Dedifferentiated amniotic fluid mesenchymal stem cell (primary cell): Measurements from ENCODE around the gene QSOX2.

Source experiments
- DNase-seq: peaks from one replicate; pipeline ENCODE4 v3.0.0-alpha.2; 2016; ENCODE audit errors: extremely low spot score

QSOX2 gene

GRCh38 chr9:136191099-136191959 is 54.3 kb downstream of the QSOX2 start:
- no peak for DNase-seq

DNA sequence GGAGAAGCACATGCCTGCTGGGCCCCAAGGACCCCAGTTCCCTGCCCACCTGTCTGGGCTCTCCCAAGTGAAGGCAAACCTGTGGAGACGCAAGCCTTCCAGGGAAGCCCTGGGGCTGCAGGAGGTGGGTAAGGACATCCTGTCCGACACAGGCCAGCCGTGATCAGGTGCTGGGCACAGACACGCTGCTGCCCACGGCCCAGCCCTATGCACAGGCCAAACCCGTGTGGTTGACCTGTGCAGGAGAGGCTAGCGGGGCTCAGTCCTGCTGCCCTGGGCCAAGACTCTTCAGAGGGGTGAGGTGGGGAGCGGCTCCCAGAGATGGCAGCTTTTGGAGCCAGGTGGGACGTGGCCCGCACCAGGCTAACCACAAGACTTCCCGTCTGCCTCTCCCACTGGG is 55.0 kb downstream of the QSOX2 start:
- DNase-seq: no peak

DNA sequence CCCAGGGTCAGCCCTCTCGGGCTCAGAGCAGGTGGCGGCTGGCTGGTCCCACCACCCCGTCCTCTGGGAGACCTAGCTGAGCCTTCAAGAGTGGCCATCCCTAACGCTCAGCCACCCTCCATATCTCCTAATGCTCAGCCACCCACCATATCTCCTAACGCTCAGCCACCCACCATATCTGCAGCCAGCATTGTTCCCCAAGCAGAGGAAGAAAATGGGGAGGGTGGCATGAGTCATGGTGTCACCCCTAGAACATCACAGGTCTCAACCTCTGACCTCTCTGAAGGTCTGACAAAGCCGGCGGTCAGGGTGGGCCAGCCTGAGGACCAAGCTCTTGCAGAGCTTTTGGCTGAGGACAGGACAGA is 55.4 kb downstream of the QSOX2 start:
- no peak for DNase-seq

DNA sequence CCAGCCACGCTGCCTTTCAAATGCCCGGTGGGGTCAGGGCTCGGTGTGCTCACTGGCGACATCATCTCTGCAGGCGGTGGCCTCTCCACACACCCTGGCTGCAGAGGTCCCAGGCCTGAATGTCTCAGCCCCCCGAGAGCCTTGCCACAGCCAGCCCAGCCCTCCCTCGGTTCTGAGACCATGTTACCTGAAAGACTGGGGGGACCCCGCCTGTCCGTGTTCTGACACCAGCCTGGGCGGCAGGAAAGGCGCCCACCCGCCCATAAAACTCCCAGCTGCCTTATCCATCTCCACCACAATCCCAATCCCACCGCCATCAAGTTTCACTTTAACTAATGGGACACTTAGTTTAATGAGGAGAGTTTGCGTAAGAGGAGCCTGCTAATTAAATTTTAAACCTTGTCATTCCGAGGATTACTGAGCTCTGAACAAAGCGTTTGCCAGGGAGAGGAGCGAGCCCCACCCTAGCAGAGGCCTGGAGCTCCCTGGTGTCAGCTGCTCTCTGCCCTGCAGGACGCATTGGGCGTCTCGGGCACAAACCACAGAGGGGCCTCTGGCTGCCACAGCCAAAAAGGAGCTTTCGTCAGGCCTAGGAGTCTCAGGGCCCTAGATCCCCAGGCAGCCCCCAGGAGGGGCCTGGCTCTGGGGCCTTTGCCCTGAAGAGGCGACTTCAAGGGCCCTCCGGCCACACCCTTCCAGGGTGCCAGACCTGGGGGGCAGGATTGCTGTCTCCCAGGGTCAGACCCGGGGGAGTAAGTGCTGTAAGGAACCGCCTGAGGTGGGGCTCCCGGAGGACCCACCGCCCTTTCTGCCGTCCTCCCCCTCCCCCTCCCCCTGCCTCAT is 56.0 kb downstream of the QSOX2 start:
- no peak for DNase-seq

DNA sequence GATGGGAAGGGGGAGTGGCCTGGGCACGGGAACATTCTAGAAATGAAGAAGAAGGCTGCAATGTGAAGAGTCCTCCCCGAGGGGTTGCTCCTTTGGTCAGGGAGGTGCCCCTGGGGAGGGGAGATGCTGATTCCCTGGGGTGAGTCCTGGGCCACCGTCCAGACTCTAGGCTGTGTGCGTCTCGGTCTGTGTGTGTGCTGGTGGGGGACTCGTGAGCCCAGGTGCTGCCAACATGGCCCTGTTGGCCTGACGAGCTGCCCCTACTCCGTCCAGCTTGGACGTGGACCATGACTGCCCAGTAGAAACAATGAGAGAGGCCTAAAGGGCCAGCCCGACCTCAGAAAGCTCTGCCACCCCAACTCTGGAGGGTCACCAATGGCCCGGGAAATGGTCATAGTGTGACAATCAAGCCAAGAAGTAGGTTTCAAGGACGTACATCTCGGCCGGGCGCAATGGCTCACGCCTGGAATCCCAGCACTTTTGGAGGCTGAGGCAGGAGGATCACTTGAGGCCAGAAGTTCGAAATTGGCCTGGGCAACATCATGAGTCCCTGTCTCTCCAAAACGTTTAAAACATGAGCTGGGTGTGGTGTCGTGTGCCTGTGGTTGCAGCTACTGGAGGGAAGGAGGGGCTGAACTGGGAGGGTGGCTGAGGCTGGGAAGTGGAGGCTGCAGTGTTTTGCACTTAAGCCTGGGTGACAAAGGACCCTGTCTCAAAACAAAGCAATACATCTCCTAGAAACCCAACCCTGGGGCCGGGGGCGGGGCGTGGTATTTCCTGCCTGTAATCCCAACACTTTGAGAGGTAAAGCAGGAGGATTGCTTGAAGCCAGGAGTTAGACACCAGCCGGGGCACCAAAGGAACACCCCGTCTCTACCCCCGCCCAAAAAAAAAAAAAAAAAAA is 57.7 kb downstream of the QSOX2 start:
- DNase-seq: no peak

GRCh38 chr9:136187197-136187596 is 58.4 kb downstream of the QSOX2 start:
- no peak for DNase-seq

DNA sequence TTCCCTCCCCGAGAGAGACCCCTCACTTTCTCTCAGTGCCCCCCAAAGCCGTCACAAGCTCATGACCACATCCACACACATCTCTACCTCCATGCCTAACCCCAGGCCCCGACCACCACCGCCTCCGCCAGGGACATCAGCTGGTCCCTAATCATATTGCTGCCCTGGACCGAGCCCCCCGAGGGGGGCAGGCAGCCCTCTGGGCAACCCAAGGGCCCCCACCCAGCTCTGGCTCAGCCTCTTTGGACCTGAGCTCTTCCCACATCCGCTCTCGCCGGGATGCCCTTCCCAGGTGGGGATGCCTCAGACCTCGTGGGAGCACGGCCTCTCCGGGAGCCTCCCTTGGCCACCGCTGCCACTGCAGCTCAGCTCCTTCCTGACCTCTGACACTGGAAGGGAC is 59.2 kb downstream of the QSOX2 start:
- DNase-seq: no peak

- DNase-seq: no peak
Measured at GRCh38 chr9:136185596-136186366, 59.8 kb downstream of the QSOX2 start.

DNA sequence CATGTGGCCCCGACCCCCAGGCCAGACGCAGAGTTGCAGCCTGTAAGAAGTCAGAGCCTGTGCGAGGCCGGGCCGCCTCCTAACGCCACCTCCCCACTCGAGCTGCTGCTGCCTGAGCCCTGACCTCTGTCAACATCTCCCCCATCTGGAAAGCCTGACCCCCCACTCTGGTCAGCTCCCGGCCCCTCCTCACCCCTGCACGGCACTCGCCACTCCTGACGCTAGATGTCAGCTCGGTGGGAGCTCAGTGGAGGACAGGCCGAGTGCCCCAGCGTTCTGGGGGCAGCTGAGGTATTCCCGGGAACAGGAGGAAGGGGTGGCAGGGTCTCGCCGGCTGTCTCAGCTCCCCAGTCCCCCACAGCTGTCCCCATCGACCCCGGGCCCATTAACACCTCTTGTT is 60.5 kb downstream of the QSOX2 start:
- DNase-seq: no peak

GRCh38 chr9:136182850-136183422 is 62.7 kb downstream of the QSOX2 start:
- no peak for DNase-seq

GRCh38 chr9:136182420-136182787 is 63.2 kb downstream of the QSOX2 start:
- DNase-seq: no peak

DNA sequence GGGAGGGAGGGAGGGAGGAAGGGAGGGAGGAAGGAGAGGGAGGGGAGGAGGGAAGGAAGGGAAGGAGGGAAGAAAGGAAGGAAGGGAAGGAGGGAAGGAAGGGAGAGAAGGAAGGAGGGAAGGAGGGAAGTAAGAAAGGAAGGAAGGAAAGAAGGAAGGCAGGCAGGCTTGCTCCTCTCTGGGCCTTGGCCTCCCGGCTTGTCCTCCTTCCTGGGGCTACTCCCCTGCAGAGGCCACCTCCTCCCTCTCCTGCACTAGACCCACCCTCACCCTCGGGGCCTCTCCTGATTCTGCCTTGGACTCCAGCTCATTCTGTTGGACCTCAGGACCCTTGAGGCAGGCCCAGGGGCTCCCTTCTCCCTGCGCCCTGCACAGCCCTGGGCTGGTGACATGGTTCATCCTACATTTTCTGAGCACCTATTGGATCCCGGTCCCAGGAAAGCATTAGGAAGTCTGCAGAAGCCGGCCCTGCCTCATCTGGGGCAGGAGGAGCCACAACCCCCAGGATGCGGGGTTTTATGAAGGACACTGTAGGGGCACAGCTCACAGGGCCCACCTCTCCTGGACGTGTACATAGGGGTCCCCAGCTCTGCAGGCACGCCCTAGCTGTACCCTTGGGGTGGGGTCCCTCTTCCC is 63.7 kb downstream of the QSOX2 start:
- no peak for DNase-seq

GRCh38 chr9:136180586-136180985 is 65.0 kb downstream of the QSOX2 start:
- no peak for DNase-seq

DNA sequence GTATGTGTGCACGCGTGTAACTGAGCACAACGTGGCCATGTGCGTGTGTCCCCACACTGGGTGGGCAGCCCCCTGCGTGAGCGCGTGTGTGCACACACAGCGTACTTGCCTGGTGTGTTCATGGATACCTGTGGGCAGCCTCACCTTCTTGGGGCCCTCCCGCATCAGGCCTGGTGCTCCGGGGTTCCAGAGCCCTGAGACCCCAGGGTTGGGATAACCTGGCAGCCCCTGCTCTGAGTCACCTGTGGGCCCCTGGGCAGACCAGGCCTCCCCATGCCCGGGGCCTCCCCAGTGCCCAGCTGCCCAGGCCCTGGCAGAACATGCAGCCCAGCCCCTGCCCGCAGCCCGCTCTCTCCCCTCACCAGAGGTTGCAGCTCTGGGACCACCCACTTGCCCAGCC is 65.9 kb downstream of the QSOX2 start:
- DNase-seq: no peak

DNA sequence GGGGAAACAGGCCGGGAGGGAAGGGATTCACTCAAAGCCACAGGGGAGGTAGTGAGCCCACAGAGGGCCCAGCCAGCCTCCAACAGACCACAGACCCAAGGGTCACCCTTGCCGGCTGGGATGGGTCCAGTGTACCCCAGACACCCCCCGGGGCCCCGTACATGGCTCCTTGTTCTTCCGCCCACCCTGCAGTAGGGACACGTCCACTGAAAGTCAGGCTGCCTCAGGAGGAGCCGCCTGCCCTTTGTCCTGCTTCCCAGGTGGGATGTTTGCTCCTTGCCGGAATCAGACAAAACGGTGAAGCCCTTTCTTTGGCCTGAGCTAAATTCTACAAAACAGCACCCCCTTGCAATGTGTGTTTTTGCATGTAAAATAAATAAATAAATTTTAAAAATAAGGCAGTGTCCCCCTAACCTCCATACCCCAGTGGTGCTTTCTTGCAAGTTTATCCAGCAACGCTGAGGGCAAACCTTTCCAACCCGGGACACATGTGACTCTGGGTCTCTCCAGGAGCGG is 66.5 kb downstream of the QSOX2 start:
- DNase-seq: no peak

DNA sequence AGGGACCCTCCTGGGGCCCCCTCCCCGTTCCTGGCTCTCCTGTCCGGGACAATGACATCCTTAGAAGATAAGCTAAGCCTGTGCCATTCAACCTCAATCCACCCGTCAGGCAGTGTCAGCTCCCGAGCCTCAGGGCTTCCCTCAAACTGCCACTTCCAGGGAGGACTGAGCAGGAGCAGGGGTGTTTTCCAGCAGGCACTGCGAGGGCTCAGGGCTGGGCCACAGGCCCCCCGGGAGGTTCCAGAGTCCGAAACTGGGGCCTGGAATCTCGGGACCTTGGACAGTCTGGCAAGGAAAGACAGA is 66.9 kb downstream of the QSOX2 start:
- DNase-seq: no peak

DNA sequence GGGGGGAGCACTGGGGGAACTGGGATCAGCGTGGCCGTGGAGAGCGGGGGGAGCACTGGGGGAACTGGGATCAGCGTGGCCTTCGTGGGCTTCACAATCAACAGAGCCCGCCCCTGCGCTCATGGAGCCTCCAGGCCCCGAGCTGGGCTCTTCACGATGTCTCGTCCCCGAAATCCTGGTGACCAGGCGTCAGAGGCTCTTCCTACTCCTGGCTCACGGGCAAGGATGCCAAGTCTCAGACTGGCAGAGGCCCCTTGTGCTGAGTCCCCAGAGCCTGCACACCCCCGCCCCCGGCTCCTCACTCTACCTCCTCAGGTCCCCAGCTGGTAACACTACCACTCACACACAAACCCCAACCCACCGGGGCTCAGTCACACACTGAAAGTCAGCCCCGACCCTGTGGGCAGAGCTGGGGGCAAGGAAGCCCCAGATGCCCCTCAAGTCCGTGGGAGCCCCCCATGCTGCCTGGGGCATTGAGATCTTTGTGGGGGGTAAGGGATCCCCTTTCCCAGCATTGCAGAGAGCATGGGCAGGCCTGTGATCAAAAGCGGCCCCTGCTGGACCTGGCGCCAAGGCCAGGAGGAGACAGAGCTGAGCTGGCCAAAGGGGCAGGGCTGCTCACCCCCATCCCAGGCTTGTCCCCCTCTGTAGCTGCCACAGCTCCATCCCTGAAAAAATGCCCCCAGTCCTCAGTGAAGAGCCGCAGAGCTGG is 67.4 kb downstream of the QSOX2 start:
- DNase-seq: no peak

DNA sequence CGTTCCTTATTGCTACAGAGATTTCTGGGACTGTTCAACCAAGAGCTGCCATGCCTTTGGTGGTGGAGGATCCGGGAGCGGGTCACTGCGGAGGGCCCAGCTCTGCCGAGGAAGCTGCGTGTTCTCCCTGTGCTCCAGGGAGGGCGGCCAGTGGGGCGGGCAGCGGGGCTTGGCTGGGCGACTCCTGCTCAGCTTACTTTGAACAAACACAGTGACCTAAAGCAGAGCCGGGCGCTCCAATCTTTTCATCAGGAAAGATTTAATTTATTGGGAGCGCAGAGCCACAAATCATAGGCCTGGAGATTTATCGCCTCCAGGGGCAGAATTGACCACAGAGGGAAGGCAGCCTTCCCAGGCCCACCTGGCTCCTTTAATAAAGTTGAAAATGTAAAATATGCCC is 68.4 kb downstream of the QSOX2 start:
- DNase-seq: no peak

DNA sequence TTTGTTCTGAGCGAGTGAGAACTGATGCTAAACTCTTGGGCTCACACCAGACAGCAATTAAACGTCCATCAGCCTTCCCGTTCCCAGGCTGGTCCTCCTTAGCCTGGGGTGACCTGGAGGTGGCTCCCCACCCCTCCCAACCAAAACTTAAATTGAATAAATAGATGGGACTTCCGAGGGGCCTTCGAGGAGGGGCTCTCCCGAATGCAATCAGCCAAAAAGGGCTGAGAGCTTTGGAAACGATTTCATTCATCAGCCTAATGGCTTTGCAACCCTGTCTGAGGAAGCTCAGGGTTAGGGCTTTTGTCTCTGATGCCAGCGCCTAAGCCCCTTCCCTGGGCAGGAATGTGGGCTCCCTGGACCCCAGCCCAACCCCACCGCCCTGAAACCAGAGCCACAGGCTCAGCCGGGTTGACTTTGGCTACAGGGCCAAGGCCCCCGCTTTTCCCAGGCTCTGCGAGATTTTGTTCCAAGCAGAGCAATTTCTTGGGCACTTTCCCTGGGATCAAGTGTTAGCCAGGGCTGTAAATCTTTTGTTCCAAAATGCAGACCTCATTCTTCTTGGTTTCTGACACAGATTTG is 69.9 kb downstream of the QSOX2 start:
- no peak for DNase-seq
